CD4-positive, alpha-beta T cell (primary cell): ENCODE data around the gene SYNGR2. TPM values are rescaled to one million over a fixed set of nuclear protein-coding genes. Genes with fewer than 3 reads are reported as not detected.

ENCODE experiments used
- ATAC-seq: fragments of 200-7000 bp; cut with Tn5 transposase; one replicate; pipeline ENCODE4 v1.10.0; 2022; ENCODE audit warnings: mild to moderate bottlenecking; ENCODE audit not compliant: poor library complexity
- CTCF ChIA-PET: fragments of 350-600 bp; sonication (Branson Sonifier 250); formaldehyde crosslinking; loops from one replicate; lab custom pipeline; 2021; ENCODE audit warnings: antibody characterized with exemption, inconsistent platforms; lab: Charles Lee
- POLR2A ChIA-PET: fragments of 350-600 bp; sonication (Branson Sonifier 250); formaldehyde crosslinking; loops from one replicate; lab custom pipeline; 2021; ENCODE audit warnings: antibody characterized with exemption, inconsistent platforms; lab: Charles Lee
- DNase-seq, 14 experiments: peaks; one replicate each; pipeline ENCODE4 v3.0.0-alpha.2; 2013 to 2020; ENCODE audit warnings: mixed read lengths in 2 of 14
- H3K27ac ChIP-seq, 2 donors: one replicate each; pipeline versions ENCODE4 v1.5.1 to v1.7.0; 2013; ENCODE audit warnings: low read length in 2 of 2, low read depth in 1 of 2, mild to moderate bottlenecking in 1 of 2
- H3K27me3 ChIP-seq, 2 experiments: 1 replicate in 1 of 2; 2 replicates in 1 of 2; pipeline versions ENCODE4 v1.6.1 to v1.7.0; 2013; ENCODE audit warnings: low read length in 2 of 2, control low read depth in 1 of 2, mild to moderate bottlenecking in 1 of 2, moderate library complexity in 1 of 2; ENCODE audit not compliant: insufficient read depth in 2 of 2, control insufficient read depth in 1 of 2
- H3K36me3 ChIP-seq: one replicate; pipeline ENCODE4 v1.6.1; 2013; ENCODE audit warnings: low read length, control low read depth; ENCODE audit not compliant: insufficient read depth
- H3K4me1 ChIP-seq: one replicate; pipeline ENCODE4 v1.6.1; 2013; ENCODE audit warnings: low read length, control low read depth; ENCODE audit not compliant: insufficient read depth
- H3K4me3 ChIP-seq: one replicate; pipeline ENCODE4 v1.5.1; 2013; ENCODE audit warnings: mild to moderate bottlenecking, low read length, moderate library complexity
- H3K9me3 ChIP-seq, 2 experiments: 1 replicate in 1 of 2; 2 replicates in 1 of 2; pipeline versions ENCODE4 v1.6.1 to v1.7.0; 2013; ENCODE audit warnings: low read length in 2 of 2, mild to moderate bottlenecking in 2 of 2, control low read depth in 1 of 2, moderate library complexity in 1 of 2; ENCODE audit not compliant: control insufficient read depth in 1 of 2, insufficient read depth in 1 of 2
- H3K27ac Mint-ChIP-seq: one replicate; pipeline ENCODE4 v1.8.0; 2020; ENCODE audit warnings: mixed read lengths
- H3K27me3 Mint-ChIP-seq: one replicate; pipeline ENCODE4 v1.8.0; 2021; ENCODE audit warnings: mixed read lengths
- H3K36me3 Mint-ChIP-seq: one replicate; pipeline ENCODE4 v1.8.0; 2021; ENCODE audit warnings: low read depth, mixed read lengths
- H3K4me1 Mint-ChIP-seq: one replicate; pipeline ENCODE4 v1.8.0; 2021; ENCODE audit warnings: low read depth, mixed read lengths
- H3K4me3 Mint-ChIP-seq: one replicate; pipeline ENCODE4 v1.8.0; 2020; ENCODE audit warnings: mild to moderate bottlenecking, mixed read lengths
- H3K9me3 Mint-ChIP-seq: one replicate; pipeline ENCODE4 v1.8.0; 2020; ENCODE audit warnings: mixed read lengths
- intact Hi-C, 2 experiments: fragments of 100-400 bp; cut with DNase I in 1 of 2; cut with micrococcal nuclease in 1 of 2; formaldehyde crosslinking; loops; one replicate each; pipeline versions ENCODE4 v1.15.1 to v1.9.0; 2023 to 2025; cut with DNase I, micrococcal nuclease
- total RNA-seq, 174 experiments: library from RNA in 2 of 174; stranded (reverse) in 2 of 174; gene quantifications; one replicate each; pipeline ENCODE4 v1.2.3 and lab custom pipeline; 2021 to 2026
- TF ChIP-seq, protein P1 (sequence below): fragments of 200-600 bp; IDR thresholded peaks from one replicate; pipeline ENCODE4 v1.8.0; 2022; ENCODE audit warnings: antibody characterized with exemption, mild to moderate bottlenecking

SYNGR2 gene
- total RNA-seq, 2 experiments from 2014 or later: 34.9 to 41.3 TPM

DNA sequence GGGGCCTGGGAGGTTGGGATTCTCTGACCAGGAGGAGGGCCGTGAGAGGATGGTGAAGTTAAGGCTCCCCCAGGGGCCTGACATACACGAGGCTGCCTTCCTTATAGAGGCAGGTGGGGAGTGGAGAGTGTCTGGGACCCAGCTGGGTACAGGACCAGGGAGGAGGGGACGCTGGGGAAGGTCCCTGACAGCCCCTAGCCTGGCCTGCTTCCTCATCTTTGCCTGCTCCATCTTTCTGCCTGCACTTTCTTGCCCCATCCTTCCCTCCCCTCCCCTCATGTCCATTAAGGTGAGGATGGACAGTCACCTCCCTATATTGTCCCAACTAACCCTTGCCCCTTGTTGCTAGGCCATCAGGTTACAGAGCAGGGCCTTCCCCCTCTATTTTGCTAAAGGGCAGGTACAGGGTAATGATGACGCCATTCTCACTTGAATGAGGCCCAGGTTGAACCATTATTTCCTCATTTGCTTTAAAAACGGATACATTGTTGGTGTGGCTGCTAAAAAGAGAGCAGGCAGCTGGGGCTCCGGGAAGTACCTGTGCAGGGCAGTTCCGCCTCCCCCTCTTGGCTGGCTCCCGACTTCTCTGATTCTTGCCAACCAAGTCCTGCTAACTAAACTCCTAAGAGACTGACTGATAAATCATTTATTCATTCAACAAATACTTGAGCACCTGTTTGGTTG, 20.9 kb upstream of the SYNGR2 start:
- TF ChIP-seq, protein P1, sequence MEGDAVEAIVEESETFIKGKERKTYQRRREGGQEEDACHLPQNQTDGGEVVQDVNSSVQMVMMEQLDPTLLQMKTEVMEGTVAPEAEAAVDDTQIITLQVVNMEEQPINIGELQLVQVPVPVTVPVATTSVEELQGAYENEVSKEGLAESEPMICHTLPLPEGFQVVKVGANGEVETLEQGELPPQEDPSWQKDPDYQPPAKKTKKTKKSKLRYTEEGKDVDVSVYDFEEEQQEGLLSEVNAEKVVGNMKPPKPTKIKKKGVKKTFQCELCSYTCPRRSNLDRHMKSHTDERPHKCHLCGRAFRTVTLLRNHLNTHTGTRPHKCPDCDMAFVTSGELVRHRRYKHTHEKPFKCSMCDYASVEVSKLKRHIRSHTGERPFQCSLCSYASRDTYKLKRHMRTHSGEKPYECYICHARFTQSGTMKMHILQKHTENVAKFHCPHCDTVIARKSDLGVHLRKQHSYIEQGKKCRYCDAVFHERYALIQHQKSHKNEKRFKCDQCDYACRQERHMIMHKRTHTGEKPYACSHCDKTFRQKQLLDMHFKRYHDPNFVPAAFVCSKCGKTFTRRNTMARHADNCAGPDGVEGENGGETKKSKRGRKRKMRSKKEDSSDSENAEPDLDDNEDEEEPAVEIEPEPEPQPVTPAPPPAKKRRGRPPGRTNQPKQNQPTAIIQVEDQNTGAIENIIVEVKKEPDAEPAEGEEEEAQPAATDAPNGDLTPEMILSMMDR: no peak
- no peaks in the 10 kb centered on the region for H3K27me3 Mint-ChIP-seq
- Histone ChIP-seq H3K4me1 (peaks cover 49% of the 10 kb centered on the region), H3K27me3 (no peaks in the 10 kb centered on the region), H3K36me3 (peaks cover 4% of the 10 kb centered on the region), H3K4me3 (no peak overlapping the region), H3K27ac (peak overlapping the region in 1 of 2 donors; percentile 23), H3K9me3 (no peaks in the 10 kb centered on the region)
- intact Hi-C loops: loop anchor here in 1 of 2 experiments (5.0 kb wide), 1 partner anchor 35 kb away; no protein-coding TSS in a partner anchor
- peaks cover 5% of the 10 kb centered on the region for H3K36me3 Mint-ChIP-seq
- peak; percentile 77 for ATAC-seq
- H3K9me3 Mint-ChIP-seq: no peaks in the 10 kb centered on the region
- no peak overlapping the region for H3K4me3 Mint-ChIP-seq
- CTCF ChIA-PET: no interaction called here
- DNase-seq: peak in 2 of 14 experiments; percentile 55 to 57
- peak overlapping the region; percentile 80 for H3K27ac Mint-ChIP-seq
- peaks cover 26% of the 10 kb centered on the region for H3K4me1 Mint-ChIP-seq
- POLR2A ChIA-PET: interaction anchor here (1.5 kb wide), 1 partner anchor 11 kb away, joined by 3 read pairs; no protein-coding TSS in a partner anchor

DNA sequence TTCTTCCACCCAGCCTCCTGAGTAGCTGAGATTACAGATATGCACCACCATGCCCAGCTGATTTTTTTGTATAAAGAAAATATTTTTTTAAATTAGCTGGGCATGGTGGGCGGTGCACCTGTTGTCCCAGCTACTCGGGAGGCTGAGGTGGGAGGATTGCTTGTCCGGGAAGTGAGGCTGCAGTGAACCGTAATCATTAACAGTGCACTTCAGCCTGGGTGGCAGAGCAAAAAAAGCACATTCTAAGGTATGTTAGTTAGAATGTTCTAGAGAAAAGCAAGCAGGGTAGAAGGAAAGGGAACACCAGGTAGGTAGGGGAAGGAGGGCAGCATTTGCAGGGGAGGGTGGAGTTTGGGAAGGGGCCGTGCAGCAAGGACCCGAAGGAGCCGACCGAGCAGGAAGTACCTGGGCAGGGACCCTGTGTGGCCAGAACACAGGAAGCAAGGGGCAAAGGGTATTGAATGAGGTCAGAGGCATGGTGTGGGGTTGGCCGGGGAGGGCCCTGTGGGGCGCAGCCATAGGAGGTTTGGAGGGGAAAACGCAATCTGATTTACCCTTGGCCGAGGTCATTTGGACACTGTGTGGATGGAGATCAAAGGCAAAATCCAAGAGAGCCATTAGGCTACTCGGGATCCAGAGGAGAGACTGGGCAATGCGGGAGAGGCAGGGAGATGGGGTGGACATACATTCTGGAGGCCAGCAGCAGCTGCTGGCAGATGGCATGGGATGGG, 19.9 kb upstream of the SYNGR2 start:
- H3K27me3 ChIP-seq: no peaks in the 10 kb centered on the region
- peaks cover 18% of the 10 kb centered on the region for H3K4me1 Mint-ChIP-seq
- H3K27me3 Mint-ChIP-seq: no peaks in the 10 kb centered on the region
- no peak overlapping the region for H3K4me3 Mint-ChIP-seq
- no peaks in the 10 kb centered on the region for H3K9me3 ChIP-seq
- ATAC-seq: no peak
- H3K36me3 Mint-ChIP-seq: no peaks in the 10 kb centered on the region
- no peaks in the 10 kb centered on the region for H3K9me3 Mint-ChIP-seq
- H3K36me3 ChIP-seq: no peaks in the 10 kb centered on the region
- TF ChIP-seq, protein P1: no peak
- DNase-seq: no peak
- ChIA-PET CTCF (no interaction called here), POLR2A (interaction anchor here (0.5 to 1.5 kb wide), 2 partner anchors 12 to 34 kb away, joined by 3 read pairs; no protein-coding TSS in a partner anchor)
- H3K27ac Mint-ChIP-seq: no peak overlapping the region
- intact Hi-C loops: loop anchor here in 1 of 2 experiments (5.0 kb wide), 1 partner anchor 36 kb away; no protein-coding TSS in a partner anchor
- peaks cover 42% of the 10 kb centered on the region for H3K4me1 ChIP-seq
- no peak overlapping the region for H3K27ac ChIP-seq
- no peak overlapping the region for H3K4me3 ChIP-seq

DNA sequence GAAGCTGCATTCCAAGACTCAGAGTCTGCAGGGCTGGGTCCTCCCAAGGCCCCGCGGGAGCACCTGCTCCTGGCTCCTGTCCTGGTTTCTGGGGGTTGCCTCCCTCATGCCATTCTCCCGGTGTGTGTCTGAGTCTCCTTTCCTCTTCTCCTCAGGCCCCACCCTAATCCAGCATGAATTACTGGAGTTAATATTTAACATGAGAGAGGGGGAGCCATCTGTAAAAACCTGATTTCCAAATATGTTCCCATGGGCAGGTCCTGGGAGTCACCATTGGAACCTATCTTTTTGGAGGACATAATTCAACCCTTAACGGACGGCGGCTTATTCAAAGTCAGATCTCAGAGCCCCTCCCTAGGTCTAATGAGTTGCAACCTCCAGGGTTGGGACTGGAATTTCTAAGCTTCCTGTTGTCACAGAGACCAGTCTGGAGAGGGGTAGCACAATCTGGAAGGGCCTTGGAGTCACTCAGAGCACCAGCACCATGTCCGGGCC, 16.8 kb upstream of the SYNGR2 start:
- no peak overlapping the region for H3K4me3 Mint-ChIP-seq
- peaks cover 14% of the 10 kb centered on the region for H3K4me1 Mint-ChIP-seq
- no peak for DNase-seq
- TF ChIP-seq, protein P1: no peak
- no peaks in the 10 kb centered on the region for H3K27me3 ChIP-seq
- no peak overlapping the region for H3K4me3 ChIP-seq
- H3K27ac ChIP-seq: no peak overlapping the region
- ChIA-PET CTCF (interaction anchor here (0.6 kb wide), 1 partner anchor 14 kb away, joined by 4 read pairs; no protein-coding TSS in a partner anchor), POLR2A (interaction anchor here (2.0 kb wide), 1 partner anchor 9 kb away, joined by 10 read pairs; no protein-coding TSS in a partner anchor)
- H3K36me3 Mint-ChIP-seq: no peaks in the 10 kb centered on the region
- peaks cover 23% of the 10 kb centered on the region for H3K4me1 ChIP-seq
- no peak overlapping the region for H3K27ac Mint-ChIP-seq
- H3K36me3 ChIP-seq: no peaks in the 10 kb centered on the region
- ATAC-seq: no peak
- no peaks in the 10 kb centered on the region for H3K27me3 Mint-ChIP-seq
- no peaks in the 10 kb centered on the region for H3K9me3 Mint-ChIP-seq
- no peaks in the 10 kb centered on the region for H3K9me3 ChIP-seq
- intact Hi-C loops: no loop called here
